Measurements from ENCODE around the gene SLX4.

The SLX4 gene

DNA sequence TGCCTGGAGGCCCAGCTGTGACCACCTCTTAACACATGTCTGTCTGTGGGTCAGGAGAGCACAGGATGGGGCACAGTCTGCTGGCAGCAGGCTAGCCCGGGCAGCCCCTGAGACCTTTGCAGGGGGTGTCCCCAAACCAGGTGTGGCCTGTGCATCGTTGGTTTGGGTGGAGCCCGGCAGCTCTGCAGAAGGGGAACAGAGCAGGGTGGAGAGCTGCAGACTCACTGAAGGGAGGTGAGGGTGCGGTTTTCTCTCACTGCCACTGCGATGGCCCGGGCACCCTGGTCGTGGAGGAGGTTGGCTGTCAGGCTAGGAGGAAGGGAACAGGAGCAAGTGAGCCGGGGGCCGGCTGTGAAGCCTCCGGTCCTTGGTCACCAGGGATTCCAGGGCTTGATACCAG lies 63.0 kb downstream of the SLX4 start:
- no peak for DNase-seq

DNA sequence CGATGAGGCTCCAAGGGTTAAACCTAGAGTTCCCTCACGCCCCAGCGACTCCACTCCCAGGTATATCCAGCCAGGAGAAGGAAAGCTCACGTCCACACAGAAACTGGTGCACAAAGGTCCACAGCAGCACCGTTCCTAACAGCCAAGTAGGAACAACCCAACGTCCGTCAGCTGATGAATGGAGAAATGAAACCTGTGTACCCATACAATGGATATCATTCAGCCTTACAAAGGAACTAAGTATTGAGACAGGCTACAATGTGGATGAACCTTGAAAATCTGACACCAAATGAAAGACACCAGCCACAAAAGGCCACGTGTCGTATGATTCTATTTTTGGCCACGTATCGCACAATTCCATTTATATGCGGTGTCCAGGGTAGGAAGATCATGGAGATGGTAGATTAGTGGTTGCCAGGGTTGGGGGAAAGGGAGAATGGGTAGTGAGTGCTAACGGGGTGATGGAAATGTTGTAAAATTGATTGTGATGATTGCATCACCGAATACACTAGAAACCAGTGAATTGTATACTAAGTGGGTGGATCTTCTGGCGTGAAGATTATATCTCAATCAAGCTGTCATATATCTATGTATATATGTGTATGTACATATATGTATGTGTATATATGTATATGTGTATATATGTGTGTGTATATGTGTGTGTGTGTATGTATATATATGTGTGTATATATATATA lies 64.3 kb downstream of the SLX4 start:
- no peak for DNase-seq

DNA sequence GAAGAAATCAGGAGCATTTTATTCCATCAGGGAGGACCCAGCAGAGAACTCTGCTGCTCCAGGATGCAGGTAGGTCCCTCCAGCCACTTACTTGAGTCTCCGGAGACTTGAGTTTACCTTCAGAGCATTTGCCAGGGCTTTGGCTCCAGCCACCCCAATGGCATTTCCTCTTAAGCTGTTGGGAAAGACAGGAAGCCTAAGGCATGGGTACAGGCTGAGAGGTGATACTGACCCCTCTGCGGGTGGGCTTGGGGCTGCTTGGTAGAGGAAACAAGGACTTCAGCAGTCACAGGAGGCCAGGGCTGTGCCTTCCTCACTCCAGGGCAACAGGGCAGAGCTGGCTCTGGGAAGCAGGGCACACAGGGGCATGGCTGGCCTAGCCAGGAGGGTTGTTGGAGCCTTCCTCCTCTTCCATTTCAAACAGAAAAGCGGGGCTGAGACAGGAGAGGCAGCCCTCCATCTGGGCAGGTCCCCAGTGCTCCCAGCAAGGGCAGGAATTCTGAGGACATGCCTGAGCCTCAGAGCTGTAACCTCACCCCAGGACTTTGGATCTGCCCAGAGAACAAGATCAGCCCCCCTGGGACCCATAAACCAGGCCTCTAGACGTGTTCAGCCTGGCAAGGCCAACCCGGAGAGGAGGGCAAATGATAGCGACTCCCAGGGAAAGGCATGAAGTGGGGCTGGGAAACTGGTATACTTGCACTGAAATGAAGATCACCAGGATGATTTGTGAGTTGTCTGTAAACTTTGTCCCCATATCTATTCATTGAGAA lies 68.6 kb downstream of the SLX4 start:
- no peak for DNase-seq

DNA sequence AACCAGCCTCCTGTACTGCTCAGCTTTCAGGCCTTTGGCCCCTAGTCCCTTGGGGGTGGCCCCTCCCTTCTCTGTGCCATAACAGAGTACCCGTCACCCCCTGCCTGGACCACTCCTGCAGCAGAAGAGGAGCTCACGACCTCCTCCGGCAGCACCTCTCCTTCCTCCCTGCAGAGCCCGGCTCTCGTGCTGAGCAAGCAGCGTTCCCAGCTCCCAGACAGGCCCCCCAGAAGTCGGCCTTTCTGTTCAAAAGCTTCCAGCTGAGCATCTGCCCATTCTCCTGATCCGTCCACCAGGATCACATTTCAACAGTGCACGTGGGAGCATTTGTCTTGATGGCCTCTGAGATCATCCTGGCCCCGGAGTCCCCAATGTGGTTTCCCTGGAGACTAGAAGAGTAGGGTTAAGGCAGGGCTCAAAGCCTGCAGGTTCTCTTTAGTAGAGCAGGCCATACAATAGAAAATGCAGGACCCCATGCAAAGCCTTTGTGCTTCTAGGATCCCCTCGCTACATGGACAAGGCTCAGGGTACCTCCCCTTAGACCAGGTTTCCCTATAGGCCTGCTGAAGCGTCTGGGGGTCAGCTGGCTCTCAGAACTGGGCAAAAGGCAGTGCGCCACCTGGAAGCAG lies 69.8 kb downstream of the SLX4 start:
- no peak for DNase-seq

DNA sequence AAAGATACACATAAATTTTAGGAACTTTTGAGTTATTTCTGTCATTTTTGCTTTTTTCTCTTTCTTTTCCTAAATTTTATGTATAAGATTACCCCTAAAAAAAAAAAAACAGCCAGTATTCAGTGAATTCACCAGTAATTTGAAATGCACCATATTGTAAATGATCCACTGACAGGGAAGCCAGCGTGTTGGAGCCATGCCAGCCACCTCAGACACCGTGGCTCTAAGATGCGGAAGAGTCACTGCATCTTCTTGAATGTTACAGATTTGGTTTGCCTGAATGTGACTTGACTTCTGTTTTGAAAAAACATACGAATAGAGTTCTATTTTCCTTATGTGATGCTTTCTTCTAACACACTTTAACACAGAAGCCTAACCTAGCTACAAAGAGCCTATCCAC lies 73.2 kb downstream of the SLX4 start:
- no peak for DNase-seq

DNA sequence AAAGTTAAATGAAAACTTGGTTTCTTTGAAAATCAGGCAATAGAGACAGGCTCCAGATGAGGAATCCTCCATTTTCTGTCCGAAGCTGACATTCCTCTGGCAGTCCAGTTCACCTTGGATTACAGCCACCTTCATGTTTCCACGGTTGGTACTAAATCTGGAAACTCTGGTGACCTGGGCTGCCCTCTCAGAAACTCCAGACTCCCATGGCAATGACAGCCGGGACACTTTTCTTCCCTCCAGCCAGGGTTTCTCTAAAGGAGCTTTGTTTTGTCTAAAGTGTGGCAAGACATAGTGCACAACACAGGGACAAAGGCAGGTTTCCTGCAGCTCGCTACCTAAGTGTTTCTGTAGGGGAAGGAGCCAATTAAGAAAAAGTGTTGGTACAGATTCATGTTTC lies 74.6 kb downstream of the SLX4 start:
- DNase-seq: no peak

DNA sequence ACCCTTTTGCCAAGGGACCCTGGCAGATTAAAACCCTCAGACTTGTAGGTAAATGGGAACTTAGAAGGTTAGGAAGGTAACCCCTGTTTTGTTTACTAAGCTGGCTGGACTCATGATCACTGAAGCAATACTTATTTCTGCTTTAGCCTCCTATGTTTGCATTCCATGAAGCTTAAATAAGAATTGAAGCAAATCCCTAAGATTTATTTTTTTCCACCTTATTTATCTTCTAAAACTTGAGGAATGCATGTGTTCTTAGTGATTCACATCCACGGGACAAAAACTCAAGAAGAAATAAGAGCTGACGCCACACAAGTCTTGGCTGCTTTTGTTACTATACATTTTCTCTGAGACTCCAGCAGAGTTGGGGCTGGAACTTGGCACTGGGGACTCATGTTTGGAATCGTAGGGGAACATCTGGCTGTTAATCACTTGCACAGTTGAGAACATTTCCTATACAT lies 75.1 kb downstream of the SLX4 start:
- no peak for DNase-seq

DNA sequence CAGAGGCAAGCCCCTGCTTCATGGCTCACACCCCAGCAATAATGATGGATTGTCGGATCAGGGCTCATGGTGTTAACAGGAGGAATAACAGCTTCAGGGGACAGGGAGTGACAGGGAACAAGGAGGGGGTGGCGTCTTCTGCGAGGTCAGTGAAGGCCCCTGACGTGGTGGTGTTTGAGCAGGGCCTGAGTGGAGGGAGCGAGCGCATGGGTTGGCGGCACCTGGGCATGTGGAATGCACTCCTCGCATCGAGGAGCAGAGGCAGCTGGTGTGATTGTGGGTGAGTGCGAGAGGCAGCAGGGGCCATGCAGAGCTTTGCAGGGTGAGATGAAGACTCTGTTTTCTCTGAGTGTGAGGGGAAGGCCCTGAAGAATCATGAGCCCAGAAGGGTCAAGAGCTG lies 77.3 kb downstream of the SLX4 start:
- DNase-seq: no peak

DNA sequence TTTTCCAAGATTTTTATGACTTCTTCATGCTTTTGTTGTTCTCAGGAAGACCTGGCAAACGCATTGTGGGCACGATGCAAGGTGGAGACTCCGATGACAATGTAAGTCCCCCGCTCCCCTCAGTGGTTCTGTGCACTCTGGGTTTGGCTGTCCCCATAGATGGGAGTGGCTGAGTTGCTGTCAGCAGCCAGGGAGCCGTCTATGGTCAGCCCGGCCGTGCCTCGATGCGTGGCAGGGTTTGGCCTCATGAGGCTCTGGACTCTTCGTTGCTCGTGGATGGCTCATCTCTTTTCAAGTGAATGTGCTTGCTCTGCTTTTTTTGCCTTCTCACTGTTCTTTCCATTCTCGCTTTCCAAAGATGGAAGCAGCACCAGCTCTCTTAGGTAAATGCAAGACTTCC lies 78.7 kb downstream of the SLX4 start:
- no peak for DNase-seq

Data from CD4-positive, alpha-beta T cell treated with Interleukin-6 for 4 hours (primary cell).